ENCODE measurements around the gene ST7.
"Not testable (repeated sequence)": the region's sequence is repeated elsewhere in the genome, so short reads cannot be mapped to it uniquely, and the experiment has no call there.

ST7 gene

DNA sequence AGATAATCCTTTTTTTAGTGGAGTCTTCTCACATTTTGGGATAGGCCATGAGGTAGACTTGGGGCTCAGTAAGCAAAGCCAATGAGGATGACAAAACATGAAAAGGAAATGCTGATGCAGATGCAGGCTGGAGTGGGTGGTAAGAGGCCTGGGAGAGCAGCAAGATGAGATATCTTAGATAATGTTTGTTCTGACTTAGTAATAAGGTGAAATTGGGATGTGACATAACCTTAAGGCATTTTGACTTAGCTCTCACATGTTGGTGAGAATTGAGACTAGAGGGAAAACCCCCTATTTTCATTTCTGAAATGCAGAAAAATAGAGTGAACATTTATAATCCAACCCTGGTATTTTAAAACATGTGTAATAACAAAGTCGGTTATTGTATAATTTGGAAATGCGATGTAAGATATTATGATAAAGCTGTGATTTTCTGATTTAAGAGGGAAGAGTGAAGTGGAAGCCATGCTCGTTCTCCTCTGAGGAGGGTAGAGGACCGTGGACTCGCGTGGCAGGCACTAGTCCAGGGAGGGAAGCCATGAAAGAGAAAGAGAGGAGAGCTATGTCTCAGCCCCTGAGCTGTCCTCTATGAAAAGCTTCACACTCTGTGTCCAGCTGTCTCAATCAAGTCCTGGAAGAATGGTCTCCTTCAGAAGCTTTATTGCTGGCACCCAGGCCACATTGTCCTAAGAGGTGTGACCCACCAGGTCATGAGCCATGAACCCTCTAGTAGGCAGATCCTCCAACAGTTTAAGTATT lies 57.3 kb downstream of the ST7 start:
- DNase-seq: no peak

DNA sequence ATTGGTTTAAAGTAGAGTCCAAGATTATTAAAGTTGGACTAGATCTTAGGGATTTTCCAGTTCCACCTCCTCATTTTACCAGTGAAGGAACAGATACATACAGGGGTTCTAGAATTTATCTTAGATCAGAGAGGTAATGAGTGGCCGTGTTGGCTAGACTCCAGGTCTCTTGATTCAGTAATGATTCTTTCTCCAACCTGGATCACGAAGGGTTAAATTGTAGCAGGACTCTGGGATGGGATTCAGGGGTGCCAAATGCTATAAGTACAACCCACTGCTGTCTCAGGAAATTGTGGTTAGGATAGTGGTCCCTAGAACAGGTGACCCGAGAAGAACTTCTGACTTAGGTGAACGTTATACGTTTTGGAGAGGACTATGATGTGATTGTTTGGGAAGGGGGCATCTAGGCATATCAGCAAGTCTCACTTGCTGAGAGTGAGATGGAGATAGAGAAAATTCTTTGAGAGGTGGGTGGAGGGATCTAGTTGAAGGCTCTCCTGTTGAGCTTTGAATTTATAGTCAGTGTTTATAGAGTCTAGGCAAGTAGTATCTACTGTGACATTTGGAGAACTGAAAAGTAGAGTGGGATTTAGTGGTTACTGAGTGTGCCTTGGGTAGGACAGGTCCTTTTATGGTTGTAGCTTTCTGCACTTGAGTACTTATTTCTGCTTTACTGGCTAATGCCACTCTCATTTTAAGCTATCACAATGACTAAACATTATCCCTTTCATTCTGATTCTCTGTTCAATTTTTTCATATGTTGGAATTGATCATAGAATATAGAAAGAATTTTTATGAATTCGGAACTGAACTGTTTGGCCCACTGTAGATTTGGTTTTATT lies 58.3 kb downstream of the ST7 start:
- no peak for DNase-seq

- no peak for DNase-seq
Observed at GRCh38 chr7:117012284-117012683, 59.0 kb downstream of the ST7 start.

- no peak for DNase-seq
Observed at GRCh38 chr7:117012696-117013095, 59.4 kb downstream of the ST7 start.

DNA sequence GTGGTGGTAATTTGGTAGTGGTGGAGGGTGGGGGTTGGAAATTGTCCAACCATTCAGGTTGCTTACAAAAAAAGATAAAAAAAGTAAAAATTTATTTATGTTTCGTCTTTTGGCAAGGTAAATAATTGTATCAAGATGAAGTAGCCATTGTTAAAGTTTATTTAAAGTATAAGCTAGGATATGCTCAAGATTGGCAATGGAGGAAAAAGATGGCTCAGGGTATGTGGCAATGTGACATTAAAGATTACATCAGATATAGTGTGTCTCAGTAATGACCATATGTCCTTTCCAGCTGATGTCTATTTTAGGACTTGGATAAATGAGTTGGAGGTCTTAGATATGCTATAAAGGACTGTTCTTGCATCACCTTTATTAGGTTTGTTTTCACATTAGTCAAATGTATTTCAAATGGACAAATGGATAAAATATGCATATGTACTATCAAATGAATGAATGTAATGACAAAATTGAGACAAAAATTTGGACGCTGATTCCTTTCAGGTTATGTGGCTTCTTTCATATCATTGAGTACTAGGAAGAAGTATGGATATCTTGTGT lies 60.9 kb downstream of the ST7 start:
- no peak for DNase-seq

DNA sequence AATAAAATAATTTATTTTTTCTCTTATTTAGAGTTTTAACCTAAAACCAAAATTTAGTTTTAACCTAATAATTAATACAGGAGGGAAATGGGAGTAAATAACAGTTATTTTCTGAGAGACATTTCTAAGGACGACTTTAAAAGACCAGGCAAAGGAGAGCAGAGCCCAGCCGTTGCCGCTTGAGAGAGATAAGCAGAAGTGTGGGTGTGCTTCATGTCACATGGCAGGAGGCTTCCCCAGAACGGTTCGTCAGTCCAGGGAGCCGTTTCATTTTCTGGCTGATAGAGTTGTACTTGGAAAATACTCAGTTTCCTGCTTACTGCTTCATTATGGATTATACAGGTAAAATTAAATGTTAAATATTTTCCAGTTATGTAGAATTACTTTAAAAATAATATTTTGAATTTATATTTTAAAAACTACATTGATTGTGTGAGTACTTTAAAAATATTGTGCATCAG lies 61.4 kb downstream of the ST7 start:
- DNase-seq: no peak

GRCh38 chr7:117015258-117016184 lies 62.2 kb downstream of the ST7 start:
- no peak for DNase-seq

DNA sequence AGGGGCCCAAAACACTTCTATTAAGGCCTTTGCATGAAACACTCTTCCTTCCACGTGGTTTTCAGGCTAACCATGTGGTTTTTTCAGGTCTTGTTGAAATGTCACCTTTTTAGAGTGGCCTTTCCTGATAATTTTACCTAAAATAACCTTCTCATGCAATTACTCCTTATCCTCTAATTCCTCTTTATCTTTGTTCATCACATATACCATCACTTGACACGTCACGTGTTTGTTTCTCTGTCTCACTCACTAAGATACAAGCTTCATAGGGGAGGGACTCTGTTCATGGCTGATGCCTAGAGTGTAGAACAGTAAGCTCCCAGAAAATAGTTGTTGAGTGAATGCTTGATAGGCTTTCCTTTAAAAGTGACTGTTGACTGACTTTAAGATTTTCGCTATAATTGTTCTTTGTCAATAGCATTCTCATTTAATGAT lies 63.7 kb downstream of the ST7 start:
- DNase-seq: no peak

- DNase-seq: no peak
Observed at GRCh38 chr7:117017702-117018266, 64.5 kb downstream of the ST7 start.

GRCh38 chr7:117018713-117019112 lies 65.4 kb downstream of the ST7 start:
- DNase-seq: no peak

GRCh38 chr7:117019287-117019686 lies 66.0 kb downstream of the ST7 start:
- no peak for DNase-seq

DNA sequence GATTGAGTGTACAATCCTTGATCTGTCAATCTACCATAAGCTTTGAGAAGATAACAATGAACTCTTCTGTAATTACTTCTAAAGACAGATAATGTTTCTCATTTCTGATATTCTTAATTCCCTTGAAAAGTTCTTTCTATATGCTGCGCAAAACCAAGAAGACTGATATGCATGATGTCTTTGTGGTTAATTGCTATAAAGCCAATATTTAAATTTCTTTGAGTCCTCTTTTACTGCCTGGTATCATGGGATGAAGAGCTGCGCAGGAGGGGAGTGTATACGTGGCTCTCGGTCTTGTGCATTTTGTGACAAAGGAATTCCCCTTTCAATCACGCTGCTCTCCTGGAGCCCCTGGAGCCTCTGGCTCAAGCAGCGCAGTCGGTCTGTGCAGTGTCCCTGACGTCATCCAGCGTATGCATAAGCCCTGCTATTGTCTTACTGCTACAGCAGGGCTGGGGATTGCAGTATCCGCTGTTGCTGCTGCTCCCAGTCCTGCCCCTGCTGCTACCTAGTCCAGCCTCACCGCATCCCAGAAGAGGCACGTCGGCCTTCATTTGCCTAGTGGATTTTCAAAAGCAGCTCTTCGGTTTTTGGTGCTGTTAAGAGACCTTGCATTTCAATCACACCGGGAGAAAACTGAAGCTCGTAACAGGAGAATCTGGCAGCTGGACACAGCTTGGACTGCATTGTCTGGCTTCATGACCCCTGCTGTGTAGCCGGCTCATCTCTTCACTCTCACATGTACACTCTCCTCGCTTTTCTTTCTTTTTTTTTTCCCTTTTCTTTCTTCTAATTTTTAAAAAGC lies 66.7 kb downstream of the ST7 start:
- no peak for DNase-seq

DNA sequence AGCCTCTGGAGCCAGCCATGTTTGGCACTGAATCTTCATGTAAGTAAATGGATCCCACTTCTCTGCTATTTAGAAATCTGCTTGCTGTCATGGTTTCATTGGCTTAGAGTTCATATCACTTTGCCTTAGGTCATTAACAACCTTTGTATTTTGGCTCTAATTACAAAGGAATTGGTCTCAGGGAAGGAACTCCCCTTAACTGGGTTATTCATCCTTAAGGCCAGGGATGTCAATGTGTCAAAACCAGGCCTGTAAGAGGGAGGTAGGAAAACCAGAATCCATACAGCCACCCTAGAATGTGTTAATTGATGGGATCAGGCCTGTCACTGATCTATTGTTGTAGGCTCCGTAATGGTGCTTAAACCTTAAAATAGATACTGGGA lies 67.3 kb downstream of the ST7 start:
- no peak for DNase-seq

- no peak for DNase-seq
Observed at GRCh38 chr7:117021366-117021765, 68.1 kb downstream of the ST7 start.

- no peak for DNase-seq
Observed at GRCh38 chr7:117021986-117022385, 68.7 kb downstream of the ST7 start.

DNA sequence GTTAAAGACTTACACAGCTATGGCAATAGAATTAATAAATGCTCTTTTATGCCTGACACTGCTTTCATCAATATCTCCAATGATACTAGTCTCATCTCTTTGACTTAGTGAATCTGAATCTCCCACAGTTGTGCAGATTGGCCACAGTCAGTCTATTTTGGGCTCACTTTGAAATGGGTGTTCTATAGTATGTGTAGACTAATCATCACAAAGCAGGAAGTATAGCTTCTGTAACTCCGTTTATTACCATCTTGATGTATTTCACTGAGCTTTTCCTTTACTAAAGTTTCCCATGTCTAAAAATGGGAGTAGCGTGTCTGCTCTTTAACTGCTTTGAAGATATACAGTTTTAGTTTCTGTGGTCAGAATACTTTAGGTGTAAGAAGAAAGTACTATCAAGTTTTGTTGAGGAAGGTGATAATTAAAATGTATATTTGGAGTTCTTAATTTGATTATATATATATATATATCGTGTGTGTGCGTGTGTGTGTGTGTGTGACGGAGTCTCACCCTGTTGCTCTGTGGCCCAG lies 70.1 kb downstream of the ST7 start:
- no peak for DNase-seq

- no peak for DNase-seq
Observed at GRCh38 chr7:117024811-117025210, 71.5 kb downstream of the ST7 start.

DNA sequence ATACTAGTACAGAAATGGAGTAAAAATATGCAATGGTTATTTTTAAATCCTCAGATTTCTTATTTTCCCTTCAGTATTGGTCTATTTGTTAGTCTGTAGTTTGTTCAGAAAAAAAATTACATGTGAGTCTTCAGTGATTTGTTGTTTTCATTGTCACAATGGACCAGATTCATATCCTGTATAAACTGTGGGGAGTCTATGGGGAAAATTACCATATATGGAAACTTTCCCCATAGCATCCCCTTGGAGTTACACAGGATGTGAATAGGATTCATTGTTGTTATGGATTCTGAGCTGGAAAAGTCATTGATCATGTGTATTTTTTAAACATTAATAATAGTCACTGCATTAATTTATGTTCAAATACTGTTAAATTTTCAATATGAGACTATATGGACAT lies 72.6 kb downstream of the ST7 start:
- no peak for DNase-seq

DNA sequence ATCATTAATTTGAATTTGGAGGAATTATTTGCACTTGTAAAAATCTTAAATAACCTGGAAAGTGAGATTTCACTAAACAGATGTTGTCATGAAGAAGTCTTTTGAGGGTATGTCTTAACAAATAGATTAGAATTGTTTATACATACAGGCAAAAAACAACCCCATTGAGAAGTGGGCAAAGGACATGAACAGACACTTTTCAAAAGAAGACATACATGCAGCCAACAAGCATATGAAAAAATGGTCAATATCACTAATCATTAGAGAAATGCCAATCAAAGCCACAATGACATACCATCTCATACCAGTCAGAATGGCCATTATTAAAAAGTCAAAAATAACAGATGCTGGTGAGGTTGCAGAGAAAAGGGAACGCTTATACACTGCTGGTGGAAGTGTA lies 77.0 kb downstream of the ST7 start:
- DNase-seq: not testable (repeated sequence)

DNA sequence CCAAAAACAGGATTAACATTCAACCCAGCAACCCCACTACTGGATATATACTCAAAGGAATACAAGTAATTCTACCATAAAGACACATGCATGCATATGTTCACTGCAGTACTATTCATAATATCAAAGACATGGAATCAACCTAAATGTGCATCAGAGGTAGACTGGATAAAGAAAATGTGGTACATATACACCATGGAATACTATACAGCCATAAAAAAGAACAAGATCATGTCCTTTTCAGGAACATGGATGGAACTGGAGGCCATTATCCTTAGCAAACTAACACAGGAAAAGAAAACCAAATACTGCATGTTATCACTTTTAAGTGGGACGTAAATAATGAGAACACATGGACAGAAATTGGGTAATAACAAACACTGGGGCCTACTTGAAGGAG lies 77.5 kb downstream of the ST7 start:
- not testable (repeated sequence) for DNase-seq

DNA sequence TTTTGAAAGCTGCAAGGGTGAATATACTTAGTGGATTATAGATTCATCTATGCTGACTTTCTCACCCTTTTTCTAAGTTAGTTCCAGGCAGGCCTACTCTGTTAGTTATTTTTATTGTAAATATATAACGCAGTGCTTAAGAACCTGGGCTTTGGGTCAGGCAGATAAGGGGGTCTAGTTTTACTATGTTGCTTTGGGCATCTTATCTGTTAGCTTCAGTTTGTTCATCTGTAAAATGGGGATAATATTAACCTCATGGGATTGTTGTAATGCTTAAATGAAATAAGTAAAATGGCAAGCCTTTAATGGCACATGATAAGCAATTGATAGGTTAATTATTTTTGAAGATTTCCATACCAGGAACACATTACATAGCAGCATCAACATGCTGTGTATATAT lies 79.5 kb downstream of the ST7 start:
- DNase-seq: no peak
